ENCODE measurements around the gene CTDNEP1. TPM values are rescaled to one million over a fixed set of nuclear protein-coding genes. Genes with fewer than 3 reads are reported as not detected.

CTDNEP1 gene
- total RNA-seq, 1 experiment from 2014 or later = 132 TPM

GRCh38 chr17:7290685-7291084 lies 39.2 kb upstream of the CTDNEP1 start:
- Histone ChIP-seq H3K9me3 (ENCODE audit: control insufficient read depth, insufficient read depth, low read depth, low read length) (no peaks in the 10 kb centered on the region), H3K36me3 (ENCODE audit: control insufficient read depth, insufficient read depth, low read length) (no peaks in the 10 kb centered on the region), H3K27me3 (ENCODE audit: control insufficient read depth, insufficient read depth, low read length) (no peaks in the 10 kb centered on the region), H3K4me1 (ENCODE audit: control insufficient read depth, insufficient read depth, low read length) (peaks cover 13% of the 10 kb centered on the region), H3K4me3 (ENCODE audit: low read depth in 2 of 2, low read length in 2 of 2) (no peak overlapping the region), H3K27ac (ENCODE audit: low read length) (no peak overlapping the region)
- intact Hi-C loops (cut with micrococcal nuclease; ENCODE audit: unreplicated experiment) = no loop called here
- no TSS peak for BruUV-seq (replicated peaks)
- ChIA-PET CTCF (no interaction called here), POLR2A (interaction anchor here (0.7 kb wide), 1 partner anchor 39 kb away, joined by 3 read pairs; no protein-coding TSS in a partner anchor)
- ATAC-seq (no peak), DNase-seq (ENCODE audit: low read depth, low spot score) (no peak)
- in situ Hi-C loops (cut with HindIII; ENCODE audit: low pct_unique_long_range_greater_than_20kb, low sequenced_read_pairs) = no loop called here
- TF ChIP-seq SIN3A (IDR thresholded peaks at IDR 0.05; ENCODE audit: borderline replicate concordance, insufficient read depth, low read depth, low read length) (no peak), REST (IDR thresholded peaks at IDR 0.05; ENCODE audit: insufficient read depth in 1 of 2, low read depth in 2 of 2, low read length in 1 of 2) (no peak), CTCF (IDR thresholded peaks at IDR 0.05) (no peak), POLR2AphosphoS5 (IDR thresholded peaks at IDR 0.05; ENCODE audit: low read depth, low read length) (no peak), TCF7L2 (IDR thresholded peaks at IDR 0.05; ENCODE audit: low read depth, low read length) (no peak)

DNA sequence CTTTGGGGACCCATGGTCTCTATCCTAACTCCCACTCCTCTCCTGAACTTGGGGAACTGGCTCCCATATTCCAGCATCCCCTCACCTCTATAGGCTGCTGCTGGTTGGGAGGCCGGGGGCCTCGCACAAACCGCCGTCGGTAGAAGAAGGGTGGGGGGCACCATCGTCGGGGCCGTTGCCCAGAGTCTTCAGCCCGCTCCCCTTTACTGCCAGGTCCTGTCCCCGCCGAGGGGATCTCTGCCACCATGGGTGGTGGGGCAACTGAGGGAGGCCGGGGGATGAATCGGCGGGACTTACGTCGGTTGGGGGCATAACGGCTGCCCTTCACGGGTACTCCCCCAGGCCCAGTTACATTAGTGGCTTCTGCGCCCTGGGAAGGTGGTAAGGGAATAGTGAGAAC lies 38.6 kb upstream of the CTDNEP1 start:
- DNase-seq (ENCODE audit: low read depth, low spot score) = no peak
- CTCF ChIA-PET = interaction anchor here (0.6 kb wide), 1 partner anchor 39 kb away, joined by 3 read pairs; the partner anchor contains the start of gene NEURL4
- no TSS peak for BruUV-seq (replicated peaks)
- Histone ChIP-seq H3K4me3 (ENCODE audit: low read depth in 2 of 2, low read length in 2 of 2) (no peak overlapping the region), H3K4me1 (ENCODE audit: control insufficient read depth, insufficient read depth, low read length) (peaks cover 12% of the 10 kb centered on the region), H3K27ac (ENCODE audit: low read length) (no peak overlapping the region), H3K9me3 (ENCODE audit: control insufficient read depth, insufficient read depth, low read depth, low read length) (no peaks in the 10 kb centered on the region), H3K36me3 (ENCODE audit: control insufficient read depth, insufficient read depth, low read length) (no peaks in the 10 kb centered on the region), H3K27me3 (ENCODE audit: control insufficient read depth, insufficient read depth, low read length) (no peaks in the 10 kb centered on the region)
- in situ Hi-C loops (cut with HindIII; ENCODE audit: low pct_unique_long_range_greater_than_20kb, low sequenced_read_pairs) = no loop called here
- TF ChIP-seq TCF7L2 (IDR thresholded peaks at IDR 0.05; ENCODE audit: low read depth, low read length) (no peak), SIN3A (IDR thresholded peaks at IDR 0.05; ENCODE audit: borderline replicate concordance, insufficient read depth, low read depth, low read length) (no peak), REST (IDR thresholded peaks at IDR 0.05; ENCODE audit: insufficient read depth in 1 of 2, low read depth in 2 of 2, low read length in 1 of 2) (no peak), CTCF (IDR thresholded peaks at IDR 0.05) (no peak), POLR2AphosphoS5 (IDR thresholded peaks at IDR 0.05; ENCODE audit: low read depth, low read length) (no peak)
- POLR2A ChIA-PET = no interaction called here
- intact Hi-C loops (cut with micrococcal nuclease; ENCODE audit: unreplicated experiment) = no loop called here
- ATAC-seq = no peak
